IPS DF 6.9 (cell line): Measurements from ENCODE around the gene RANBP3.
"Not testable (repeated sequence)": the region's sequence is repeated elsewhere in the genome, so short reads cannot be mapped to it uniquely, and the experiment has no call there.

Experiments used
- DNase-seq: peaks from one replicate; pipeline ENCODE4 v3.0.0-alpha.2; 2013; ENCODE audit warnings: low read depth, low spot score
- H3K27ac ChIP-seq: one replicate; pipeline ENCODE4 v1.5.1; 2013; ENCODE audit warnings: low read length, control low read depth
- H3K27me3 ChIP-seq: 2 replicates; pipeline ENCODE4 v1.6.1; 2013; ENCODE audit warnings: mild to moderate bottlenecking, low read length; ENCODE audit not compliant: control insufficient read depth, insufficient read depth
- H3K36me3 ChIP-seq: 2 replicates; pipeline ENCODE4 v1.6.1; 2013; ENCODE audit warnings: low read length; ENCODE audit not compliant: control insufficient read depth, insufficient read depth
- H3K4me1 ChIP-seq: 2 replicates; pipeline ENCODE4 v1.6.1; 2013; ENCODE audit warnings: low read length; ENCODE audit not compliant: control insufficient read depth, insufficient read depth
- H3K4me3 ChIP-seq: 2 replicates; pipeline ENCODE4 v1.5.1; 2013; ENCODE audit warnings: mild to moderate bottlenecking, low read length
- H3K9me3 ChIP-seq: 2 replicates; pipeline ENCODE4 v1.6.1; 2013; ENCODE audit warnings: low read length, inconsistent platforms; ENCODE audit not compliant: control insufficient read depth, insufficient read depth
- whole genome bisulfite sequencing: extraction: QIAGEN DNeasy Blood & Tissue Kit; methylation state at CpG from one replicate; pipeline ENCODE4 v1.1.7; 2013; ENCODE audit warnings: mixed read lengths, missing lambda C conversion rate; ENCODE audit not compliant: insufficient read length, insufficient coverage; 5-methylcytosine and 5-hydroxymethylcytosine counted together

RANBP3 gene, protein sequence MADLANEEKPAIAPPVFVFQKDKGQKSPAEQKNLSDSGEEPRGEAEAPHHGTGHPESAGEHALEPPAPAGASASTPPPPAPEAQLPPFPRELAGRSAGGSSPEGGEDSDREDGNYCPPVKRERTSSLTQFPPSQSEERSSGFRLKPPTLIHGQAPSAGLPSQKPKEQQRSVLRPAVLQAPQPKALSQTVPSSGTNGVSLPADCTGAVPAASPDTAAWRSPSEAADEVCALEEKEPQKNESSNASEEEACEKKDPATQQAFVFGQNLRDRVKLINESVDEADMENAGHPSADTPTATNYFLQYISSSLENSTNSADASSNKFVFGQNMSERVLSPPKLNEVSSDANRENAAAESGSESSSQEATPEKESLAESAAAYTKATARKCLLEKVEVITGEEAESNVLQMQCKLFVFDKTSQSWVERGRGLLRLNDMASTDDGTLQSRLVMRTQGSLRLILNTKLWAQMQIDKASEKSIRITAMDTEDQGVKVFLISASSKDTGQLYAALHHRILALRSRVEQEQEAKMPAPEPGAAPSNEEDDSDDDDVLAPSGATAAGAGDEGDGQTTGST

DNA sequence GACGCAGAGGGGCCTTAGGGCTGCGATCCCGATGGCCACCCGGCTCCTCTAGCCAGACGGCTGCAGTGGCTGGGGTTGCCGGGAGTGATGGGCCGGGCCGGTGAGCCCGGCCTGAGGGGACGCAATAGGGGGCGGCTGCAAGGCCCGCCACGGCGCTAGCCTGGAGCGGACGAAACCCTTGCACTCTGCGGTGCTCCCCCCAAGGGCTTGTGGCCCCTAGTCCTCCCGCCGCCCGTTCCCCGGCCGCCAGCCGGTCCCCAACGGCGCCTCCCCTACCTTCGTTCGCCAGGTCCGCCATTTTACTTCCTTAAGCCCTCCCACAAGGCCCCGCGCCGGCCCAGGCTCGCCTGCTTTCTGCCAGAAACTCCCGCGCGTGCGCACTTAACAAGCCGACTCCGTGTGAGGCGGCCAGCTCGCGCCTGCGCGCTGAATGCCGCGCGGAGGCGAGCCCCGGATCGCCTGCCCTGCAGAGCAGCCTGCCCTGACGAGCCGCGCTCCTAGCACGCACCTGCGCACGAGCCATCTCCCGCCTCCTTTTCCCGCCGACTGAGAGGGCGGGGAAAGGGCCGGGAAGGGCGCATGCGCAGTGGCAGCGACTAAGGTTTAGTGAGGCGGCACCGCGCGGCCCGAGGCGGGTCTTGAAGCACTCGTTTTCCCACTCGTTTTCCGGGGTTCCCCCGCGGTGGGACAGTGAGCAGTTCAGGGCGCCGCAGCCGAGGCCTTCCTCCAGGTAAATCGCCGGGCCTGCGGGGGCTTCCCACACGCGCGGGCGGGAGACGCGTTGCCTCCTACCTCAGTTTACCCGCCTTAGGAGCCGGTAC lies at the start of gene RANBP3:
RANBP3 (minus strand) TSS at position 356 of the 821 bp plus-strand sequence; CDS start at position 298, 58 bp downstream.
- Histone ChIP-seq H3K27ac (no peak within 1 kb of the TSS), H3K4me1 (peaks cover 3% of the 10 kb centered on the region), H3K36me3 (no peaks in the 10 kb centered on the region), H3K27me3 (no peaks in the 10 kb centered on the region), H3K9me3 (no peaks in the 10 kb centered on the region), H3K4me3 (peak within 1 kb of the TSS; percentile 60)
- WGBS, result no CpG with 5 or more reads among the region's 88 CpGs
- peak; percentile 84 for DNase-seq

DNA sequence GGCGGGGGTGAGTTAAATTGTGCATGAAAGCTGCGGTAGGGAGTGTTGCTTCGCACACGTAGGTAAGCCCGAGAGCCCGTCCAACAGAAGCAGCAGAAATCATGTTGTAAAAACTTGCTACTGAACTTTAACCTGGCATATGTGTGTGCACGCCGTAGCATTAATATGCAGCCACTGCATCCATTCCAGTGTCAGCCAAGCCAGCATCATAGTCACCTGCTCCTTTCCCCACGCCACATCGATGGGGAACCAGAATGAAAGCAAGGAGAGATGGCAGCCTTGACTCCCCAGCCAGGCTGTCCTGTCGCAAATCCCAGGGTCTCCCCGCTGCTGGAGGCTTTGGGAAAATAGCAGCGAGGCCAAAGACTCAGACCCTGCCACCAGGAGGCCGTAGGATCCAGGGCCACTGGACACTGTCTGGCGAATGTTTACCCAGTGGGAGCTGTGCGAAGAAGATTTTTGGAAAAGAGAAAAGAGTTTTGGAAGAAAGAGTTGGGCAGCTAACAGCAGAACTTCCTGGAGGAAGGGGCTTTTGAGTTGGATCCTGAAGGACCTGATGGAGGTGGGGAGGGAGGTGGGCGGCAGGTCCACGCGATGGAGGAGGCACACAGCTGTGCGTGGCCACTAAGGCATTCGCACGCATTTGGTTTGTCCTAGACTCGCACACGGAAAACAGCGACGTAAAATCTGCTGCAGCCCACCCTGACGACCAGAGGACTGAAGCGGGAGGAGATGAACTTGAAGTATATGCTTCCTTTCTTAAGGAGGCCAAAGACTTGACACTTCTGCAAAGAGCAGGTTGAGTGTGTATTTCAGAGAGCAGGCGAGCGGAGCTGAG lies 48.7 kb upstream of the RANBP3 start:
- Histone ChIP-seq H3K4me1 (no peaks in the 10 kb centered on the region), H3K27ac (no peak overlapping the region), H3K4me3 (no peak overlapping the region), H3K27me3 (no peaks in the 10 kb centered on the region), H3K36me3 (no peaks in the 10 kb centered on the region), H3K9me3 (no peaks in the 10 kb centered on the region)
- no CpG with 5 or more reads among the region's 30 CpGs for WGBS
- DNase-seq, result no peak

DNA sequence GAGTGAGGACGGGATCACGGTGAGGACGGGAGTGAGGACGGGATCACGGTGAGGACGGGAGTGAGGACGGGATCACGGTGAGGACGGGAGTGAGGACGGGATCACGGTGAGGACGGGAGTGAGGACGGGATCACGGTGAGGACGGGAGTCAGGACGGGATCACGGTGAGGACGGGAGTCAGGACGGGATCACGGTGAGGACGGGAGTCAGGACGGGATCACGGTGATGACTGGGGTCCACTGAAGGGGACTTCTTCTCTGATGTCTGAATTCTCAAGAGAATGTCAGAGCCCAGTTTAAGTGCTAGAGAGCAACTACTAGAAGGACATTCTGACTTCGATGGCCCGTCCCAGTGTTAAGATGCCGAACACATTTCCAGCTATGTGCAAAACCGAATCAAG lies 46.8 kb upstream of the RANBP3 start:
- H3K9me3 ChIP-seq, H3K4me3 ChIP-seq, H3K4me1 ChIP-seq, H3K36me3 ChIP-seq, H3K27me3 ChIP-seq, H3K27ac ChIP-seq, DNase-seq: not testable (repeated sequence)
- WGBS, result no CpG with 5 or more reads among the region's 27 CpGs

DNA sequence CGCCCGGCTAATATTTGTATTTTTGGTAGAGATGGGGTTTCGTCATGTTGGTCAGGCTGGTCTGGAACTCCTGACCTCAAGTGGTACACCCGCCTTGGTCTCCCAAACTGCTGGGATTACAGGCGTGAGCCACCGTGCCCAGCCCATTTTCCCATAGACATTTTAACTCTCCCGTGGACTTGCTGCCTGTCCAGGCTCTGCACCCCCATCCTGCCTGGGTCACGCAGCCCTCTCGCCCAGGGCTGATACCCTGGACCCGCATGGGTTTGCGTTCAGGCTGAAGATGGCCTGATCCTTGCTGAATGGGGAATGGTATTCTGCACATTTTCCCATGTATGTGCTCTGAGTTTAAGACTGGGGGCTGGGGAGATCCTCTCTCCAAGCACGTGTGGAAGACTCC lies 46.0 kb upstream of the RANBP3 start:
- no peaks in the 10 kb centered on the region for H3K36me3 ChIP-seq
- H3K4me3 ChIP-seq, result no peak overlapping the region
- H3K27ac ChIP-seq, result no peak overlapping the region
- no peak for DNase-seq
- H3K4me1 ChIP-seq, result no peaks in the 10 kb centered on the region
- no peaks in the 10 kb centered on the region for H3K9me3 ChIP-seq
- no peaks in the 10 kb centered on the region for H3K27me3 ChIP-seq
- WGBS, result no CpG with 5 or more reads among the region's 12 CpGs

DNA sequence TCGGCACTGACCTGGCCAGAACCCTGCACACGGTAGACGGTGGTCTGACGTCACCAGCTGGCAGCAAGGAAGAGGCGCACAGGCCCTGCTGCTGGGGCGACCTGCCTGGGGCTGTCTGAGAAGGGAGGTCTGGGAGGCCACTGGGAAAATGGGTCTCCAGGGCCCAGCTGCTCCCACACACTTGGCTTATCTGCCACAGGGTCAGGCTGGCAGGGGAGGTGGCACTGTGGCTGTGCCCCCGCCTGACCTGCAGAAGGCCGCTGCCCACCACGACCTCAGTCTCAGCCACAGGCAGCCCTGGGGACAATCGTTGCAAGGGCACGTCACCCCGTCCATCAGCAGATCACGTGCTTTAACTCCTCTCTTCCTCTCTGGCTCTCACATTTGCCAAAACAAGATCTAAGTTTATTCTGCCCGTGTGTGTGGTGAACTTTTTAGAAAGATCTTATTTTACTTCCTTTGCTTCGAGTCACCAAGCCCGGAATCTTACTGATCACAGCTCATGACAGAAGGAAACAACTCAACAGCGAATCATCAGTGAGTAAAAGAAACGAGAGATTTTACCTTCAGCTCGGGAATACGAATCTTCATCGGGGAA lies 45.2 kb upstream of the RANBP3 start:
- Histone ChIP-seq H3K36me3 (no peaks in the 10 kb centered on the region), H3K4me1 (peaks cover 2% of the 10 kb centered on the region; the same call in 1 of the 2 replicates), H3K27me3 (no peaks in the 10 kb centered on the region), H3K27ac (no peak overlapping the region), H3K9me3 (no peaks in the 10 kb centered on the region), H3K4me3 (no peak overlapping the region)
- no CpG with 5 or more reads among the region's 21 CpGs for WGBS
- no peak for DNase-seq

DNA sequence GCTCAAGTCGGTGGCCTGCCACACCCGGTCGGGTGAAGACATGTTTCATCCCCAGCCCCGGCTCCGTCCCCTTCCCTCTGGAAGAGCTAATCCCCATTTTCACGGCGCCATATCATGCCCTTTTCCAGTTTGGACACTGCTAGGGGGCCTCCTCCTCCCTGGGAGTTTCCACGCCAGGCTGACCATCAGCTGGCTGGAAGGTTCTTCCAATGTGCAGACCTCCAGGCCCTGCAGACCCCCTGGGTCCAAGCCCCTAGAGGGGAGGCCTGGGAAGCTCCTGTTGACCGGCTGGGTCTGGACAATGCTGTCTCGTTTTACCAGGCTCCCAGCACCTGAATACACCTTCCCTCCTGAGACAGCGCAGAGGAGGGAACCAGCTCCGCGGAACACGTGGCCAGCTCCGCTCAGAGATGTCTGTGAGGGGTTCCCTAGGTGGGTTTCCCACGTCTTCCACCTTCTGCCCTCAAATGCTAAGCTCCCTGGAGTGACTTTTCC lies 44.7 kb upstream of the RANBP3 start:
- H3K27me3 ChIP-seq, result no peaks in the 10 kb centered on the region
- H3K9me3 ChIP-seq, result no peaks in the 10 kb centered on the region
- H3K4me1 ChIP-seq, result peaks cover 2% of the 10 kb centered on the region; the same call in 1 of the 2 replicates
- H3K36me3 ChIP-seq, result no peaks in the 10 kb centered on the region
- H3K4me3 ChIP-seq, result no peak overlapping the region
- DNase-seq, result no peak
- no CpG with 5 or more reads among the region's 16 CpGs for WGBS
- no peak overlapping the region for H3K27ac ChIP-seq

DNA sequence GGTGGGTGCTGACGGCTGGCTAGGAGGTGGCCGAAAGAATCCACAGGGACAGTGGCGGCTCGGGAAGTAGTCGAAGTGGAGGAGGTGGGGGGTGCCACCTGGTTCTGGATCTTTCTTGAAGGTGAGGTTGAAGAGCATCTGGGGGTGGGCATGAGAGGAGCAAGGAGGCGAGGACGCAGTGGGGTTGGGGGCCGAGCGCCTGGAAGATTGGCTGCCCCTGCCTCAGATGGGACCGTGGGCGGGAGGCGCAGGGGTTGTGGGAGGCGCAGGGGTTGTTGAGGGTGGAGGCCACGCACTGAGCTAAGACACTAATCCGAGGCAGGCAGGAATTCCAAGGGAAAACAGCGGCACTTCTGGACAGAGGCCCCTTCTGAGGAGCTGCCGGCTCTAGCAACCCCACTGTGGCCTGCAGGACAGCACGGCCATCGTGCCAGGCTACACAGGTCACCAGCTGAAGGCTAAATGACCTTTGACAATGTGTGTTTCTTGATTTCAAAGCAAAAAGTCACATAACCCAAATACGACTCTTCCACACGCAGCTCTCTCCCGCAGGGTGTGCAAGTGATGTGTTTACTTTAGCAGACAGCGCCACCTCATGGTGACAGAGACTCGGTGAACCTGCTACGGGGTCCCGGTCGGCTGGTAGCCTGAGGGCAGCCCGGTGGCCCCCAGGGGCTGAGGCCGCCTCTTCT lies 44.1 kb upstream of the RANBP3 start:
- Histone ChIP-seq H3K27me3 (no peaks in the 10 kb centered on the region), H3K9me3 (no peaks in the 10 kb centered on the region), H3K36me3 (no peaks in the 10 kb centered on the region), H3K4me1 (peaks cover 2% of the 10 kb centered on the region; the same call in 1 of the 2 replicates), H3K27ac (no peak overlapping the region), H3K4me3 (no peak overlapping the region)
- DNase-seq, result peak; percentile 89
- no CpG with 5 or more reads among the region's 29 CpGs for WGBS

DNA sequence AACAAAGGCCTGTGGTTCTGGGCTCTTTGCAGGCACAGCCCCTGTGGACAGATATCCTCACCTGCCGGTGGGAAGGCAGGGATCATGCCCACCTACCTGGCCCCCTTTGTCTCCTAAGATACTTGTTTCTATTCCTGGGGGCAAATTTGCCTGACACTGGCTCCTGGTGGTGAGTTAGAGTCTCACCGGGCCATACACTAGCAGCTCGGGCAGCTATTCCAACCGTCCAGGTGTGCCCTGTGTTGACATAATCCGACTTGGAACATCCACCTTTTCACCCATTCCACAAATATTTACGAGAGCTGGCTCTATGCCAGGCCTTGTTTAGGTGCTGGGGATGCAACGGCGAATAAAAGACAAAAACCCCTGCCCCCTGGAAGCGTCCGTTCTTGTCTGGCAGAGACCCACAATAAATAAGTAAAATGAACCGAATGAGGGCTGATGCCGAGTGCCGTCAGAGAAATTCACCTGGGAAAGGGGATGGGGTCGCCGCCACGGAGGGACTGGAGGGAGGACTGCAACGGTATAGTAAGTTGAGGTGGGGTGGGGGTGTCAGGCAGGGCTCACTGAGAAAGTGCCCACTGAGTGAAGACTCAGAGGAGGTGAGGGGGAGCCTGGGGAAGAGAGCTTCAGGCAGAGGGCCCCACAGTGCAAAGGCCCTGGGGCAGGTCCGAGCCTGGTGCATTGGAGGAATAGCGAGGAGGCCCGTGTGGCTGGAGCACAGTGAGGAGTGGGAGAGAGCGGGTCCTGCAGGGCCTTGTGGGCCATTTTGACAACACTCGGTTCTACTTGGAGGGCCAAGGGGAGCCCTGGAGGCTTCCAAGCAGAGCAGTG lies 43.2 kb upstream of the RANBP3 start:
- Histone ChIP-seq H3K27me3 (no peaks in the 10 kb centered on the region; the same call in 1 of the 2 replicates), H3K4me3 (no peak overlapping the region), H3K4me1 (peaks cover 2% of the 10 kb centered on the region; the same call in 1 of the 2 replicates), H3K9me3 (no peaks in the 10 kb centered on the region), H3K27ac (no peak overlapping the region), H3K36me3 (no peaks in the 10 kb centered on the region)
- no CpG with 5 or more reads among the region's 22 CpGs for WGBS
- DNase-seq, result no peak
